Measurements from ENCODE around the gene FBXL17.
"Not testable (repeated sequence)": the region's sequence is repeated elsewhere in the genome, so short reads cannot be mapped to it uniquely, and the experiment has no call there.

Gene FBXL17

GRCh38 chr5:108381954-108382783, at the start of gene FBXL17:
FBXL17 (minus strand) TSS chr5:108382098.
- Histone ChIP-seq H3K27me3 (ENCODE audit: control insufficient read depth, insufficient read depth, low read length) (no peaks in the 10 kb centered on the region), H3K36me3 (ENCODE audit: control insufficient read depth, insufficient read depth, low read length) (no peaks in the 10 kb centered on the region), H3K9ac (ENCODE audit: low read length) (peak within 1 kb of the TSS; percentile 94), H3K4me3 (ENCODE audit: low read depth, low read length) (peak within 1 kb of the TSS; percentile 87), H3K27ac (ENCODE audit: low read depth, low read length) (peak within 1 kb of the TSS; percentile 91), H3K4me1 (ENCODE audit: control insufficient read depth, insufficient read depth, low read length) (0 out of 2 replicates have a peak, but pooled peaks cover 13% of the 10 kb centered on the region), H3K9me3 (ENCODE audit: control insufficient read depth, insufficient read depth, low read depth, low read length) (no peaks in the 10 kb centered on the region)

DNA sequence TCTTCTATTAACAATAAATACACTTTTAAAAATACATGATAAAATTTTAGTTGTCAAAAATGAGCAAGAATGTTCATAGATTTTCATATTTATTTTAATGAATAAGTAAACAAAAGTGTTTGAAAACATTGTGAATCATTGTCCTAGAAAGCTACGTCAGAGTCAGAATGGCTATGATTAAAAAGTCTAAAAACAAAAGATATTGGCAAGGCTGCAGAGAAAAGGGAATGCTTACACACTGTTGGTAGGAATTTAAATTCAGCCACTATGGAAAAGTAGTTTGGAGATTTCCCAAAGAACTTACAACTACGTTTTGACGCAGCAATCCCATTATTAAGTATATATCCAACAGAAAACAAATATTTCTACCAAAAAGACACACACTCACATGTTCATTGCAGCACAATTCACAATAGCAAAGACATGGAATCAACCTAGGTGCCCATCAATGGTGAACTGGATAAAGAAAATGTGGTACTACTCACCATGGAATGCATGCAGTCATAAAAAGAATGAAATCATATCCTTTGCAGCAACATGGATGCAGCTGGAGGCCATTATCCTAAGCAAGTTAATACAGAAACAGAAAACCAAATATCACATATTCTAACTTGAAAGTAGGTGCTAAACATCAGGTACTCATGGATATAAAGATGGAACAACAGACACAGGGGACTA, 49.2 kb upstream of the FBXL17 start:
- Histone ChIP-seq H3K36me3 (ENCODE audit: control insufficient read depth, insufficient read depth, low read length) (no peaks in the 10 kb centered on the region), H3K9ac (ENCODE audit: low read length) (no peak overlapping the region), H3K27ac (ENCODE audit: low read depth, low read length) (no peak overlapping the region), H3K4me1 (ENCODE audit: control insufficient read depth, insufficient read depth, low read length) (no peaks in the 10 kb centered on the region), H3K4me3 (ENCODE audit: low read depth, low read length) (no peak overlapping the region), H3K27me3 (ENCODE audit: control insufficient read depth, insufficient read depth, low read length) (no peaks in the 10 kb centered on the region), H3K9me3 (ENCODE audit: control insufficient read depth, insufficient read depth, low read depth, low read length) (no peaks in the 10 kb centered on the region)

DNA sequence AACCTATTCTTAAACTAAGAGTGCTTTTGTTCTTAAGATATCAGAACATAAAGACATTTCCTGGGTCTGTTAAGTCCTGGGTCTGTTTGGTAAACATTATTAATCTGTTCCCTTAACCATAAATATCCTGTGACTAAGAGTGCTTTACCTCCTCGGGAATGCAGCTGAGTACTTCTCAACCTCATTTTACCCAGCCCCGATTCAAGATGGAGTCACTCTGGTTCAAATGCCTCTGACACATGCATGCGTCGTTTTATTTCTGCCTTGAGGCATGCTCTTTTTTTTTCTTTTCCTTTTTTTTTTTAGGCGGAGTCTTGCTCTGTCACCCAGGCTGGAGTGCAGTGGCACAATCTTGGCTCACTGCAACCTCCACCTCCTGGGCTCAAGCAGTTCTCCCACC, 39.8 kb upstream of the FBXL17 start:
- Histone ChIP-seq H3K36me3 (ENCODE audit: control insufficient read depth, insufficient read depth, low read length) (no peaks in the 10 kb centered on the region), H3K4me1 (ENCODE audit: control insufficient read depth, insufficient read depth, low read length) (no peaks in the 10 kb centered on the region), H3K9me3 (ENCODE audit: control insufficient read depth, insufficient read depth, low read depth, low read length) (peaks cover 5% of the 10 kb centered on the region; the same call in 1 of the 2 replicates), H3K27me3 (ENCODE audit: control insufficient read depth, insufficient read depth, low read length) (no peaks in the 10 kb centered on the region), H3K4me3 (ENCODE audit: low read depth, low read length) (no peak overlapping the region), H3K9ac (ENCODE audit: low read length) (no peak overlapping the region), H3K27ac (ENCODE audit: low read depth, low read length) (no peak overlapping the region)

GRCh38 chr5:108420755-108421154, 38.9 kb upstream of the FBXL17 start:
- Histone ChIP-seq H3K27me3 (ENCODE audit: control insufficient read depth, insufficient read depth, low read length) (no peaks in the 10 kb centered on the region), H3K27ac (ENCODE audit: low read depth, low read length) (no peak overlapping the region), H3K4me1 (ENCODE audit: control insufficient read depth, insufficient read depth, low read length) (no peaks in the 10 kb centered on the region), H3K4me3 (ENCODE audit: low read depth, low read length) (no peak overlapping the region), H3K9me3 (ENCODE audit: control insufficient read depth, insufficient read depth, low read depth, low read length) (peaks cover 9% of the 10 kb centered on the region; the same call in 1 of the 2 replicates), H3K36me3 (ENCODE audit: control insufficient read depth, insufficient read depth, low read length) (no peaks in the 10 kb centered on the region), H3K9ac (ENCODE audit: low read length) (no peak overlapping the region)

DNA sequence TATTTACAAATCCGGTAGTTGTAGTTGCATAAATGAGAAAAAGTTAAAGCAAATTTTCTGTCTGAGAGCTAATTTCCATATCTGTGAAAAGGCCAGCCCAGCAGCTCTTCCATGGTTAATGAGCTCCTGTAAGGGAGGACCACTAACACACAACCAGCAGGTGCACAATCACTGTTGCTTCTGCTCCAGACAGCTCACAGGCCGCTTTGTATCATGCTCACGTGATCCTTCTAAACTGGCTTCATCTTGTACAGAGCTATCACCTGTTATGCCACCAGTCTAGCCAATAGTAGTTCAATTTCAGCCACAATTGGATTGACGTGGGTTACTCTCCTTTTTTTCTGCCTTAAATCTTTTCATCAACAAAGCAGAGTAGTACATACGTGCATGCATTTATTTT, 38.3 kb upstream of the FBXL17 start:
- Histone ChIP-seq H3K27me3 (ENCODE audit: control insufficient read depth, insufficient read depth, low read length) (no peaks in the 10 kb centered on the region), H3K9ac (ENCODE audit: low read length) (no peak overlapping the region), H3K27ac (ENCODE audit: low read depth, low read length) (no peak overlapping the region), H3K4me3 (ENCODE audit: low read depth, low read length) (no peak overlapping the region), H3K9me3 (ENCODE audit: control insufficient read depth, insufficient read depth, low read depth, low read length) (peaks cover 9% of the 10 kb centered on the region; the same call in 1 of the 2 replicates), H3K4me1 (ENCODE audit: control insufficient read depth, insufficient read depth, low read length) (no peaks in the 10 kb centered on the region), H3K36me3 (ENCODE audit: control insufficient read depth, insufficient read depth, low read length) (no peaks in the 10 kb centered on the region)

GRCh38 chr5:108418197-108418596, 36.3 kb upstream of the FBXL17 start:
- no peak overlapping the region for H3K27ac ChIP-seq (ENCODE audit: low read depth, low read length)
- no peaks in the 10 kb centered on the region for H3K36me3 ChIP-seq (ENCODE audit: control insufficient read depth, insufficient read depth, low read length)
- H3K4me3 ChIP-seq (ENCODE audit: low read depth, low read length): no peak overlapping the region
- H3K4me1 ChIP-seq (ENCODE audit: control insufficient read depth, insufficient read depth, low read length): no peaks in the 10 kb centered on the region
- no peaks in the 10 kb centered on the region for H3K27me3 ChIP-seq (ENCODE audit: control insufficient read depth, insufficient read depth, low read length)
- no peak overlapping the region for H3K9ac ChIP-seq (ENCODE audit: low read length)
- H3K9me3 ChIP-seq (ENCODE audit: control insufficient read depth, insufficient read depth, low read depth, low read length): 0 out of 2 replicates have a peak, but pooled peaks cover 5% of the 10 kb centered on the region

- Histone ChIP-seq H3K27me3 (ENCODE audit: control insufficient read depth, insufficient read depth, low read length) (no peaks in the 10 kb centered on the region), H3K9ac (ENCODE audit: low read length) (no peak overlapping the region), H3K27ac (ENCODE audit: low read depth, low read length) (no peak overlapping the region), H3K9me3 (ENCODE audit: control insufficient read depth, insufficient read depth, low read depth, low read length) (0 out of 2 replicates have a peak, but pooled peaks cover 5% of the 10 kb centered on the region), H3K4me3 (ENCODE audit: low read depth, low read length) (no peak overlapping the region), H3K4me1 (ENCODE audit: control insufficient read depth, insufficient read depth, low read length) (no peaks in the 10 kb centered on the region), H3K36me3 (ENCODE audit: control insufficient read depth, insufficient read depth, low read length) (no peaks in the 10 kb centered on the region)
Observed at GRCh38 chr5:108417166-108417670, 35.3 kb upstream of the FBXL17 start.

- no peaks in the 10 kb centered on the region for H3K27me3 ChIP-seq (ENCODE audit: control insufficient read depth, insufficient read depth, low read length)
- H3K9ac ChIP-seq (ENCODE audit: low read length): no peak overlapping the region
- peaks cover 2% of the 10 kb centered on the region; the same call in 1 of the 2 replicates for H3K4me1 ChIP-seq (ENCODE audit: control insufficient read depth, insufficient read depth, low read length)
- H3K27ac ChIP-seq (ENCODE audit: low read depth, low read length): no peak overlapping the region
- 0 out of 2 replicates have a peak, but pooled peaks cover 5% of the 10 kb centered on the region for H3K9me3 ChIP-seq (ENCODE audit: control insufficient read depth, insufficient read depth, low read depth, low read length)
- no peaks in the 10 kb centered on the region for H3K36me3 ChIP-seq (ENCODE audit: control insufficient read depth, insufficient read depth, low read length)
- H3K4me3 ChIP-seq (ENCODE audit: low read depth, low read length): no peak overlapping the region
Observed at GRCh38 chr5:108415726-108416125, 33.8 kb upstream of the FBXL17 start.

- Histone ChIP-seq H3K9ac (ENCODE audit: low read length) (no peak overlapping the region), H3K4me3 (ENCODE audit: low read depth, low read length) (no peak overlapping the region; the same call in 1 of the 2 replicates), H3K4me1 (ENCODE audit: control insufficient read depth, insufficient read depth, low read length) (peaks cover 15% of the 10 kb centered on the region; the same call in 1 of the 2 replicates), H3K9me3 (ENCODE audit: control insufficient read depth, insufficient read depth, low read depth, low read length) (no peaks in the 10 kb centered on the region), H3K27me3 (ENCODE audit: control insufficient read depth, insufficient read depth, low read length) (no peaks in the 10 kb centered on the region), H3K27ac (ENCODE audit: low read depth, low read length) (peak overlapping the region; percentile 16; the same call in 1 of the 2 replicates), H3K36me3 (ENCODE audit: control insufficient read depth, insufficient read depth, low read length) (no peaks in the 10 kb centered on the region)
Observed at GRCh38 chr5:108409786-108410185, 27.9 kb upstream of the FBXL17 start.

GRCh38 chr5:108405201-108405600, 23.3 kb upstream of the FBXL17 start:
- H3K9me3 ChIP-seq (ENCODE audit: control insufficient read depth, insufficient read depth, low read depth, low read length): peaks cover 10% of the 10 kb centered on the region; the same call in 1 of the 2 replicates
- not testable (repeated sequence) for H3K27ac ChIP-seq (ENCODE audit: low read depth, low read length); H3K9ac ChIP-seq (ENCODE audit: low read length); H3K4me1 ChIP-seq (ENCODE audit: control insufficient read depth, insufficient read depth, low read length); H3K36me3 ChIP-seq (ENCODE audit: control insufficient read depth, insufficient read depth, low read length); H3K27me3 ChIP-seq (ENCODE audit: control insufficient read depth, insufficient read depth, low read length); H3K4me3 ChIP-seq (ENCODE audit: low read depth, low read length)

DNA sequence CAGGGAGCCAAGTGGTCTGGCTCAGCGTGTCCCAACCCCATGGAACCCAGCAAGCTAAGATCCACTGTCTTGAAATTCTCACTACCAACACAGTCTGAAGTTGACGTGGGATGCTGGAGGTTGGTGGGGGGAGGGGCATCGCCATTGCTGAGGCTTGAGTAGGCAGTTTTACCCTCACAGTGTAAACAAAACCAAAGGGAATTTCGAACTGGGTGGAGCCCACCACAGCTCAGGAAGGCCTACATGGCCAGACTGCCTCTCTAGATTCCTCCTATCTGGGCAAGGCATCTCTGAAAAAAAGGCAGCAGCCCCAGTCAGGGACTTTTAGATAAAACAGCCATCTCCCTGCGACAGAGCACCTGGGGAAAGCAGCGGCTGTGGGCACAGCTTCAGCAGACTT, 17.1 kb upstream of the FBXL17 start:
- H3K27me3 ChIP-seq (ENCODE audit: control insufficient read depth, insufficient read depth, low read length): no peaks in the 10 kb centered on the region
- peaks cover 7% of the 10 kb centered on the region; the same call in 1 of the 2 replicates for H3K4me1 ChIP-seq (ENCODE audit: control insufficient read depth, insufficient read depth, low read length)
- H3K27ac ChIP-seq (ENCODE audit: low read depth, low read length): no peak overlapping the region
- no peaks in the 10 kb centered on the region for H3K36me3 ChIP-seq (ENCODE audit: control insufficient read depth, insufficient read depth, low read length)
- H3K4me3 ChIP-seq (ENCODE audit: low read depth, low read length): no peak overlapping the region
- no peak overlapping the region for H3K9ac ChIP-seq (ENCODE audit: low read length)
- peaks cover 21% of the 10 kb centered on the region for H3K9me3 ChIP-seq (ENCODE audit: control insufficient read depth, insufficient read depth, low read depth, low read length)
